HepG2 (cell line): ENCODE results near the gene TWIST2. TPM values are rescaled to one million over a fixed set of nuclear protein-coding genes. Genes with fewer than 3 reads are reported as not detected.
A peak's percentile ranks its signal among the peaks of the same experiment; 100 is the strongest.

Source experiments
- ATAC-seq: fragments of 200-7000 bp; cut with Tn5 transposase; 3 replicates; pipeline ENCODE4 v1.9.1; 2020; ENCODE audit warnings: mild to moderate bottlenecking, moderate library complexity
- BruUV-seq: library from RNA; stranded (reverse); fragments of 400-500 nt; replicated peaks from 2 replicates; lab custom pipeline; 2021; lab: Mats Ljungman, UMichigan
- CTCF ChIA-PET: fragments of 300-600 bp; formaldehyde crosslinking; extraction: SDS; loops from one replicate; lab custom pipeline; 2021; ENCODE audit warnings: low total read pairs, inconsistent platforms, low intra/inter-chr PET ratio; lab: Yijun Ruan, JAX
- POLR2A ChIA-PET: fragments of 350-600 bp; sonication (Branson Sonifier 250); formaldehyde crosslinking; loops from one replicate; lab custom pipeline; 2020; ENCODE audit warnings: antibody characterized with exemption, inconsistent platforms; lab: Yijun Ruan, JAX
- DNase-seq: peaks from one replicate; pipeline ENCODE4 v3.0.0-alpha.2; 2015; ENCODE audit warnings: low spot score
- FAIRE-seq: peaks from 3 replicates; lab custom pipeline; 2011; peaks lifted over from hg19 to GRCh38; lab: Jason Lieb, UNC
- H2AFZ ChIP-seq: one replicate; pipeline ENCODE4 v1.6.1; 2011; ENCODE audit warnings: low read length, inconsistent platforms
- H3K27ac ChIP-seq: fragments of 300-600 bp; 3 replicates; pipeline ENCODE4 v1.8.0; 2011; ENCODE audit warnings: mixed run types, mild to moderate bottlenecking, mixed read lengths, low read length, inconsistent platforms; ENCODE audit not compliant: insufficient read depth; ENCODE audit errors: extremely low read length
- H3K27me3 ChIP-seq, 2 experiments: fragments of 200-600 bp in 1 of 2; 2 replicates in 1 of 2; 3 replicates in 1 of 2; pipeline versions ENCODE4 v1.6.0 to v1.8.0; 2011; ENCODE audit warnings: low read length in 2 of 2, mild to moderate bottlenecking in 2 of 2, moderate library complexity in 2 of 2, inconsistent platforms in 1 of 2; ENCODE audit not compliant: insufficient read depth in 2 of 2, control insufficient read depth in 1 of 2
- H3K36me3 ChIP-seq, 2 experiments: fragments of 200-600 bp in 1 of 2; replicated peaks in 1 of 2; 2 replicates in 1 of 2; 3 replicates in 1 of 2; pipeline versions ENCODE4 v1.5.1 to v1.8.0; 2011; ENCODE audit warnings: low read length in 2 of 2, inconsistent platforms in 1 of 2; ENCODE audit not compliant: insufficient read depth in 2 of 2, control insufficient read depth in 1 of 2
- H3K4me1 ChIP-seq: 2 replicates; pipeline ENCODE4 v1.5.1; 2012; ENCODE audit warnings: low read length, inconsistent platforms; ENCODE audit not compliant: insufficient read depth
- H3K4me2 ChIP-seq: 2 replicates; pipeline ENCODE4 v1.6.0; 2011; ENCODE audit warnings: low read depth, low read length, inconsistent platforms
- H3K4me3 ChIP-seq, 3 experiments: fragments of 200-600 bp in 1 of 3; sonication (generic), shearing (Covaris generic) in 1 of 3; replicated peaks in 1 of 3; 2 replicates each; pipeline ENCODE4 v1.5.1; 2011 to 2016; ENCODE audit warnings: low read length in 3 of 3, inconsistent platforms in 2 of 3, low read depth in 2 of 3, mild to moderate bottlenecking in 2 of 3, control low read depth in 1 of 3, mixed read lengths in 1 of 3; ENCODE audit not compliant: insufficient read depth in 1 of 3
- H3K79me2 ChIP-seq: one replicate; pipeline ENCODE4 v1.6.1; 2011; ENCODE audit warnings: low read length, inconsistent platforms; ENCODE audit not compliant: insufficient read depth
- H3K9ac ChIP-seq: 2 replicates; pipeline ENCODE4 v1.6.0; 2011; ENCODE audit warnings: mild to moderate bottlenecking, low read depth, low read length, inconsistent platforms; ENCODE audit not compliant: insufficient read depth
- H3K9me3 ChIP-seq: 2 replicates; pipeline ENCODE4 v1.5.1; 2012; ENCODE audit warnings: mild to moderate bottlenecking, low read length
- H4K20me1 ChIP-seq: 2 replicates; pipeline ENCODE4 v1.6.0; 2011; ENCODE audit warnings: inconsistent platforms, mild to moderate bottlenecking, low read length, moderate library complexity; ENCODE audit not compliant: insufficient read depth
- CTCF ChIP-seq: sonication (generic); formaldehyde crosslinking; IDR thresholded peaks from 2 replicates; pipeline ENCODE4 v1.5.0; 2020; ENCODE audit warnings: mild to moderate bottlenecking, missing genetic modification reagents, moderate library complexity
- FOXK1 ChIP-seq: sonication (generic); formaldehyde crosslinking; IDR thresholded peaks from 2 replicates; pipeline ENCODE4 v1.4.0; 2020; ENCODE audit warnings: low read depth, missing genetic modification reagents, borderline replicate concordance
- HNRNPUL1 ChIP-seq: fragments of 200-400 bp; formaldehyde crosslinking; IDR thresholded peaks from 2 replicates; pipeline ENCODE4 v1.6.1; 2017; ENCODE audit warnings: low read depth, mild to moderate bottlenecking, low read length, moderate library complexity
- NFE2 ChIP-seq: sonication (generic); formaldehyde crosslinking; IDR thresholded peaks from 2 replicates; pipeline ENCODE4 v1.4.0; 2020; ENCODE audit warnings: missing genetic modification reagents
- NFE2L2 ChIP-seq: fragments of 150-350 bp; IDR thresholded peaks from 2 replicates; pipeline ENCODE4 v1.6.1; 2014; ENCODE audit warnings: low read length
- POGZ ChIP-seq: sonication (generic); formaldehyde crosslinking; IDR thresholded peaks from 2 replicates; pipeline ENCODE4 v1.4.0; 2020; ENCODE audit warnings: mild to moderate bottlenecking, missing genetic modification reagents
- RNF2 ChIP-seq: fragments of 450-650 bp; conservative IDR thresholded peaks from 2 replicates; pipeline ENCODE4 v1.6.1; 2016; ENCODE audit warnings: low read depth
- SMC3 ChIP-seq: IDR thresholded peaks from 2 replicates; pipeline ENCODE4 v1.6.1; 2011; ENCODE audit warnings: low read length, improper control_type of control experiment
- STAG1 ChIP-seq: sonication (generic); formaldehyde crosslinking; IDR thresholded peaks from 2 replicates; pipeline ENCODE4 v1.4.0; 2020; ENCODE audit warnings: missing genetic modification reagents
- TFAP4 ChIP-seq: sonication (generic); IDR thresholded peaks from 2 replicates; pipeline ENCODE4 v1.6.1; 2016; ENCODE audit warnings: low read depth, borderline replicate concordance
- ZNF331 ChIP-seq: sonication (generic); formaldehyde crosslinking; IDR thresholded peaks from 2 replicates; pipeline ENCODE4 v1.4.0; 2020; ENCODE audit warnings: missing genetic modification reagents
- ZNF34 ChIP-seq: sonication (generic); formaldehyde crosslinking; IDR thresholded peaks from 2 replicates; pipeline ENCODE4 v1.4.0; 2020; ENCODE audit warnings: mild to moderate bottlenecking, missing genetic modification reagents, borderline replicate concordance
- ZNF343 ChIP-seq: sonication (generic); formaldehyde crosslinking; IDR thresholded peaks from 2 replicates; pipeline ENCODE4 v1.4.0; 2020; ENCODE audit warnings: mild to moderate bottlenecking, missing genetic modification reagents
- ZNF670 ChIP-seq: sonication (generic); formaldehyde crosslinking; IDR thresholded peaks from 2 replicates; pipeline ENCODE4 v1.8.0; 2022; ENCODE audit warnings: mild to moderate bottlenecking, missing genetic modification reagents, borderline replicate concordance
- ZNF782 ChIP-seq: sonication (generic); formaldehyde crosslinking; IDR thresholded peaks from 2 replicates; pipeline ENCODE4 v1.4.0; 2020; ENCODE audit warnings: missing genetic modification reagents, mild to moderate bottlenecking, borderline replicate concordance
- ZNF891 ChIP-seq: sonication (generic); formaldehyde crosslinking; IDR thresholded peaks from 2 replicates; pipeline ENCODE4 v1.5.0; 2020; ENCODE audit warnings: mild to moderate bottlenecking, missing genetic modification reagents
- WGBS: methylation state at CpG from one replicate; pipeline ENCODE4 v1.1.6; 2017; ENCODE audit warnings: low lambda C conversion rate; 5-methylcytosine and 5-hydroxymethylcytosine counted together
- in situ Hi-C: cut with HindIII; loops from 2 replicates; pipeline ENCODE4 v1.10.0; 2017; ENCODE audit warnings: low pct_unique_long_range_greater_than_20kb; ENCODE audit not compliant: extremely low pct_ligation_motif_present
- intact Hi-C: fragments of 100-400 bp; cut with micrococcal nuclease; formaldehyde crosslinking; loops from one replicate; pipeline ENCODE4 v1.10.0; 2022; ENCODE audit not compliant: unreplicated experiment
- polyA plus RNA-seq, 8 experiments: library from polyadenylated mRNA; depleted of rRNA in 3 of 8; stranded (reverse) in 7 of 8; unstranded in 1 of 8; fragments of >200 nt; fragmentation: Illumina TruSeq in 4 of 8; extraction: Trizol in 4 of 8; gene quantifications; 2 replicates each; pipeline versions ENCODE4 v1.2.1 to v1.2.3, GENCODE V29; 2011 to 2016; ENCODE audit warnings: low read depth in 4 of 8, missing spikeins in 1 of 8, mixed read lengths in 1 of 8; ENCODE audit not compliant: insufficient read depth in 1 of 8
- total RNA-seq, 5 experiments: library from RNA; depleted of rRNA; stranded (reverse); fragments of >200 nt; fragmentation: Illumina TruSeq; extraction: Trizol; gene quantifications; 2 replicates each; pipeline ENCODE4 v1.2.3, GENCODE V29; 2016; ENCODE audit warnings: low read depth in 1 of 5

The TWIST2 gene
- total and polyA plus RNA-seq, 2 of the 13 experiments (the other 11 are each of a cell fraction or from before 2014, with no cell fraction given): 0.08 to 0.11 TPM

DNA sequence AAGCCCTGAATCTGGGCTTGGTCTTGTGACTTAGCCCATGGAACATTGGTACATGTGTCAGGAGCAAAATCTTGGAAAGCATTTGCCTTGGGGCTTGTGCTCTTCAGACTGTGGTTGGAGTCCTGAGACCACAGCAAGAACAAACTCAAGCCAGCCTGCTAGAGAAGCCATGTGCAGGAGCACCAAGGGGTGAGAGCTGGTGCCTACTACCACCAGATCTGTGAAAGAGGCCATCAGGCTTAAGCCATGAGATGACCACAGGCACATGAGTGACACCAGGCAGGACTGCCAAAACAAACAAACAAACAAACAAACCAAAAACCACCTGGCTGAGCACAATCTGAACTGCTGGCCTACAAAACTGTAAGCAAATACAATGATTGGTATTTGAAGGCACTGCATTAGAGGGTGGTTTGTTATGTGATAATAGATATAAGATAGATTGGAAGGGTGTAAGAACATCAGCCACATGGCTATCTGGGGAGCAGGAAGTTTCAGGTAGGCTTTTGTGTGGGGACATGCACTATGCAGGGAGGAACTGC is 9.0 kb upstream of the TWIST2 start:
- H3K4me2 ChIP-seq: no peak overlapping the region
- no peak for TF ChIP-seq ZNF34 (CRISPR knock-in tag)
- TF ChIP-seq ZNF331 (CRISPR knock-in tag): peak; percentile 66
- no peak for TF ChIP-seq RNF2
- TF ChIP-seq TFAP4: no peak
- TF ChIP-seq, all 625 proteins: peak for 1
- no peak overlapping the region for H3K9ac ChIP-seq
- no peak for ATAC-seq
- no peak overlapping the region for H3K4me3 ChIP-seq
- no peaks in the 10 kb centered on the region for H3K36me3 ChIP-seq
- peaks cover 0 to 29% of the 10 kb centered on the region in 2 experiments; a peak in 3 of 5 replicates for H3K27me3 ChIP-seq
- no peaks in the 10 kb centered on the region for H4K20me1 ChIP-seq
- H2AFZ ChIP-seq: no peak overlapping the region
- H3K4me1 ChIP-seq: no peaks in the 10 kb centered on the region
- H3K27ac ChIP-seq: no peak overlapping the region
- in situ Hi-C loops: loop anchor here (5.0 kb wide), 1 partner anchor 33 kb away; no protein-coding TSS in a partner anchor
- FAIRE-seq: no peak
- no peaks in the 10 kb centered on the region for H3K79me2 ChIP-seq
- no peaks in the 10 kb centered on the region for H3K9me3 ChIP-seq
- POLR2A ChIA-PET: no interaction called here
- CTCF ChIA-PET: no interaction called here
- DNase-seq: no peak
- no TSS peak for BruUV-seq
- intact Hi-C loops: no loop called here

GRCh38 chr2:238839428-238839827 is 8.5 kb upstream of the TWIST2 start:
- H3K4me2 ChIP-seq: no peak overlapping the region
- in situ Hi-C loops: loop anchor here (5.0 kb wide), 1 partner anchor 33 kb away; no protein-coding TSS in a partner anchor
- no peak for TF ChIP-seq ZNF782 (CRISPR knock-in tag)
- TF ChIP-seq POGZ (CRISPR knock-in tag): no peak
- TF ChIP-seq NFE2L2: peak; percentile 50; the same call in 1 of the 2 replicates
- TF ChIP-seq NFE2: 0 out of 2 replicates have a peak, but pooled peaks have one; percentile 19
- TF ChIP-seq CTCF (CRISPR knock-in tag): peak; percentile 42
- no peak for TF ChIP-seq HNRNPUL1
- no peak for TF ChIP-seq FOXK1
- TF ChIP-seq ZNF670: no peak
- peak; percentile 37; the same call in 1 of the 2 replicates for TF ChIP-seq ZNF891
- TF ChIP-seq ZNF343 (CRISPR knock-in tag): no peak
- peak; percentile 54 for TF ChIP-seq STAG1 (CRISPR knock-in tag)
- peak; percentile 50 for TF ChIP-seq SMC3
- TF ChIP-seq, all 625 proteins: peak for 6
- ChIA-PET CTCF (no interaction called here), POLR2A (no interaction called here)
- no peaks in the 10 kb centered on the region for H3K4me1 ChIP-seq
- no peaks in the 10 kb centered on the region for H3K36me3 ChIP-seq
- ATAC-seq (peak; percentile 51; the same call in 2 of the 3 replicates), FAIRE-seq (no peak), DNase-seq (peak; percentile 21)
- intact Hi-C loops: no loop called here
- H3K27me3 ChIP-seq: peaks cover 0 to 34% of the 10 kb centered on the region in 2 experiments; a peak in 3 of 5 replicates
- WGBS: 16% methylated on average over 2 of the region's 2 CpGs
- no peaks in the 10 kb centered on the region for H3K9me3 ChIP-seq
- H4K20me1 ChIP-seq: no peaks in the 10 kb centered on the region
- H3K79me2 ChIP-seq: no peaks in the 10 kb centered on the region
- no peak overlapping the region for H3K4me3 ChIP-seq
- H2AFZ ChIP-seq: no peak overlapping the region
- no peak overlapping the region for H3K9ac ChIP-seq
- no TSS peak for BruUV-seq
- H3K27ac ChIP-seq: no peak overlapping the region
